Colonic mucosa (tissue), 4 donors: Measurements from ENCODE around the gene OPTC. TPM values are rescaled to one million over a fixed set of nuclear protein-coding genes. Genes with fewer than 3 reads are reported as not detected.

Experiments used
- DNase-seq: peaks from one replicate; pipeline ENCODE4 v3.0.0-alpha.2; 2020
- H3K27ac ChIP-seq: fragments of 200-600 bp; one replicate; pipeline ENCODE4 v1.8.0; 2021
- H3K27me3 ChIP-seq: fragments of 200-600 bp; one replicate; pipeline ENCODE4 v1.8.0; 2021
- H3K36me3 ChIP-seq: fragments of 200-600 bp; one replicate; pipeline ENCODE4 v1.8.0; 2021
- H3K4me1 ChIP-seq: fragments of 200-600 bp; one replicate; pipeline ENCODE4 v1.8.0; 2021; ENCODE audit warnings: mild to moderate bottlenecking
- H3K4me3 ChIP-seq: fragments of 200-600 bp; one replicate; pipeline ENCODE4 v1.8.0; 2021
- H3K9ac ChIP-seq, 2 donors: one replicate each; pipeline ENCODE4 v1.7.0; 2013; ENCODE audit warnings: control low read depth in 2 of 2, low read depth in 2 of 2, low read length in 2 of 2
- H3K9me3 ChIP-seq: fragments of 200-600 bp; one replicate; pipeline ENCODE4 v1.8.0; 2021
- CTCF ChIP-seq: fragments of 200-600 bp; IDR thresholded peaks from one replicate; pipeline ENCODE4 v1.8.0; 2022; ENCODE audit warnings: antibody characterized with exemption, mild to moderate bottlenecking
- intact Hi-C: fragments of 100-400 bp; cut with DNase I; formaldehyde crosslinking; loops from one replicate; pipeline ENCODE4 v1.14.1; 2022
- total RNA-seq, 2 donors: library from RNA; stranded (reverse); fragmentation: NEBNext Ultra II Directional in 1 of 2; extraction: Animal tissue kit (Norgen Biotek cat#: 25700) in 1 of 2; gene quantifications; one replicate each; pipeline ENCODE4 v1.2.1, GENCODE V29; 2021
- donor health status: healthy.
- donor health status: DM: no; HTN: no; CAD: no.
- donor health status: DM: no; HTN: no; CAD: no.

The OPTC gene
- total RNA-seq, 2 donors from 2014 or later = not detected

DNA sequence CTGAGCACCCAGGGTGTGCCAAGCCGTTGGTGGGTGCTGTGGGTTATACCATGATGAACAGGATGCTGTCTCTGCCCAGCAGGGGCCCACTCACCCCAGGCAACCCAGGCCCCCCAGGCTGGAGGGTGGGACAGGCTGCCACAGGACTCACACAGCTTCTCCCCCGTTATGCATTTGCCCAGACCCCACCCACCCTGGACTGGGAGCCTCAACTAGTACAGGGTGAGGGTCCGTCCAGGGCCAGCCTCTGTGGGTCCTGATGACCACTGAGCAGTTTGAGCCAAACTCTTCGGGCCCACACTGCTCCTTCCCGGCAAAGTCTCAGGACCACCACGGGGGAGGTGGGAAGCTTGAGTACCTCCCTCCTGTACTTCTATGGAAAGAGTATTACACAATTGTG, 22.1 kb upstream of the OPTC start:
- H3K4me3 ChIP-seq = no peak overlapping the region
- no peak overlapping the region for H3K9ac ChIP-seq
- no peak overlapping the region for H3K27ac ChIP-seq
- TF ChIP-seq CTCF = no peak
- intact Hi-C loops = no loop called here
- H3K27me3 ChIP-seq = no peaks in the 10 kb centered on the region
- H3K36me3 ChIP-seq = no peaks in the 10 kb centered on the region
- DNase-seq = no peak
- H3K4me1 ChIP-seq = no peaks in the 10 kb centered on the region
- no peaks in the 10 kb centered on the region for H3K9me3 ChIP-seq

GRCh38 chr1:203473281-203473680, 20.7 kb upstream of the OPTC start:
- H3K36me3 ChIP-seq = no peaks in the 10 kb centered on the region
- no peak overlapping the region for H3K9ac ChIP-seq
- no peak overlapping the region for H3K4me3 ChIP-seq
- no peaks in the 10 kb centered on the region for H3K27me3 ChIP-seq
- no peak overlapping the region for H3K27ac ChIP-seq
- intact Hi-C loops = no loop called here
- no peaks in the 10 kb centered on the region for H3K4me1 ChIP-seq
- DNase-seq = no peak
- H3K9me3 ChIP-seq = no peaks in the 10 kb centered on the region
- TF ChIP-seq CTCF = no peak

DNA sequence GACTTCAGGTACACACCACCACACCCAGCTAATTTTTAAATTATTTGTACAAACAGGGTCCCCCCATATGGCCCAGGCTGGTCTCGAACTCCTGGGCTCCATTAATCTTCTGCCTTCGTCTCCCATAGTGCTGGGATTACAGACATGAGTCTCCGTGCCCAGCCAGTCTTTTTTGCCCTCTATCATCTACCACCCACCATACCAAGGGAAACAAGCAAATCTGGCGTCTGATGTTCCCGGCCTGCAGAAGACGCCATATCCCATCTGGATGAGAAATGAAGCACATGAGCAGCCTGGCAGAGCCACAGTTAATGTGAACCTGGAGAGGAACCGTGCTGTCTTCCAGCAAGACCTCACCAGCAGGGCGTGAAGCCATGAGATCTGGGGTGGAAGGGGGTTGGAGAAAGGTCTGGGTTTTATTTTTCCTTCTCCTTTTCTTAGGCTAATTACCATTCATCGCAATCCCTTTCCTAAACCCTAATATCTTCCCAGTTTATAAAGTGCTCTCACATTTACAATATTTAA, 20.1 kb upstream of the OPTC start:
- H3K27ac ChIP-seq = no peak overlapping the region
- H3K4me3 ChIP-seq = no peak overlapping the region
- H3K27me3 ChIP-seq = no peaks in the 10 kb centered on the region
- H3K4me1 ChIP-seq = no peaks in the 10 kb centered on the region
- no peak for DNase-seq
- intact Hi-C loops = no loop called here
- TF ChIP-seq CTCF = no peak
- no peaks in the 10 kb centered on the region for H3K36me3 ChIP-seq
- no peak overlapping the region for H3K9ac ChIP-seq
- no peaks in the 10 kb centered on the region for H3K9me3 ChIP-seq

- intact Hi-C loops = no loop called here
- Histone ChIP-seq H3K4me3 (no peak within 1 kb of the TSS), H3K36me3 (no peaks in the 10 kb centered on the region)
These were observed 18.7 kb upstream of the OPTC start, which contains the start of gene PRELP for GRCh38 chr1:203475012-203475981. PRELP (plus strand) TSS chr1:203475806; CDS start chr1:203483185, 7,379 bp downstream.

More at GRCh38 chr1:203475012-203475981, 18.7 kb upstream of the OPTC start, which contains the start of gene PRELP:
- peak; percentile 52 for DNase-seq
- H3K27ac ChIP-seq = no peak within 1 kb of the TSS
- H3K9ac ChIP-seq = peak within 1 kb of the TSS; percentile 13 to 51
- H3K4me1 ChIP-seq = peaks cover 1% of the 10 kb centered on the region
- H3K9me3 ChIP-seq = no peaks in the 10 kb centered on the region
- H3K27me3 ChIP-seq = no peaks in the 10 kb centered on the region
- TF ChIP-seq CTCF = no peak
